Measurements from ENCODE around the gene ENTHD1.

GRCh38 chr22:39893526-39893925 lies at the start of gene ENTHD1:
- no peak for TF ChIP-seq POLR2A (IDR thresholded peaks at IDR 0.05)
- no peak for TF ChIP-seq CTCF (IDR thresholded peaks at IDR 0.05)
- TF ChIP-seq EP300 (IDR thresholded peaks at IDR 0.05), result no peak
- TF ChIP-seq POLR2AphosphoS5 (IDR thresholded peaks at IDR 0.05), result no peak

Data from stomach (tissue), 4 donors.